Measurements from ENCODE around the gene MPND. TPM values are rescaled to one million over a fixed set of nuclear protein-coding genes. Genes with fewer than 3 reads are reported as not detected.

Gene MPND
- total and polyA plus RNA-seq, 12 donors, result 15.2 to 26.6 (median 20.9) TPM

DNA sequence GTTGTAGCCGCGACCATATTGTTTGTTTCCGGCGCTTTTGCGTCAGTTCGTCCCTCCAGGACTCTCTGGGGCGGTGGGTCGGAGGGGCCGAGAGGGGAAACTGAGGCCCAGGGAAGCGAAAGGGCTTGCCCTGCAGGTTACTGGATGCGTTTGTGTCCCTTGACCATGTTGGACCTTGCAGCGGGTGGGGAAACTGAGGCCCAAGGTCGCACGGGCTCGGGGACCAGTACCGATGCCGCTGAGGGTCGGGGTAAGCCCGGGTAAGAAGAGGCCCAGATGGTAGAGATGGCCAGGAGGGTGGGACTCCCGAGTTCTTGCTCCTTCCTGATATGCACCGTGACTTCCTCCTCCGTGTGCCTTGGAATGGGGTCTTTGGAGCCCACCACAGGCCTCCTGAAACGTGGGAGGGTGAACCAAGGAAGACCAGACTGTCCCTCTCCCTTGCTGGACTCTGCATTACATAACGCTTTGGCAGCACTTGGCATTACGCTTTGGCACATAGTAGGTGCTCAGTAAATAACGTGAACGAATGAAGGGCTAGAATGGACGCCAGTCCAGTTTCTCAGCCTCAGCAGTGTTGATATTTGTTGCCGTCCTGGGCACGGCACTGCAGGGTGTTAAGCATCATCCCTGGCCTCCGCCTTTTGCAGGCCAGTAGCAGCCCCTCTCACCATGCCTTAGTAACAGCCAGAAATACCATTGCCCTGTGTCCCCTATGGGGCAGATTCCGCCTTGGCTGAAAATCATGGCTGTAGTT, 59.8 kb downstream of the MPND start:
- peaks cover 0 to 5% (median 0%) of the 10 kb centered on the region in 9 donors for H3K36me3 ChIP-seq
- TF ChIP-seq, protein P1, sequence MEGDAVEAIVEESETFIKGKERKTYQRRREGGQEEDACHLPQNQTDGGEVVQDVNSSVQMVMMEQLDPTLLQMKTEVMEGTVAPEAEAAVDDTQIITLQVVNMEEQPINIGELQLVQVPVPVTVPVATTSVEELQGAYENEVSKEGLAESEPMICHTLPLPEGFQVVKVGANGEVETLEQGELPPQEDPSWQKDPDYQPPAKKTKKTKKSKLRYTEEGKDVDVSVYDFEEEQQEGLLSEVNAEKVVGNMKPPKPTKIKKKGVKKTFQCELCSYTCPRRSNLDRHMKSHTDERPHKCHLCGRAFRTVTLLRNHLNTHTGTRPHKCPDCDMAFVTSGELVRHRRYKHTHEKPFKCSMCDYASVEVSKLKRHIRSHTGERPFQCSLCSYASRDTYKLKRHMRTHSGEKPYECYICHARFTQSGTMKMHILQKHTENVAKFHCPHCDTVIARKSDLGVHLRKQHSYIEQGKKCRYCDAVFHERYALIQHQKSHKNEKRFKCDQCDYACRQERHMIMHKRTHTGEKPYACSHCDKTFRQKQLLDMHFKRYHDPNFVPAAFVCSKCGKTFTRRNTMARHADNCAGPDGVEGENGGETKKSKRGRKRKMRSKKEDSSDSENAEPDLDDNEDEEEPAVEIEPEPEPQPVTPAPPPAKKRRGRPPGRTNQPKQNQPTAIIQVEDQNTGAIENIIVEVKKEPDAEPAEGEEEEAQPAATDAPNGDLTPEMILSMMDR (IDR thresholded peaks at IDR 0.05), result no peak
- peak overlapping the region; percentile 71 to 92 (median 79) for H3K4me3 ChIP-seq
- intact Hi-C loops (cut with DNase I), result loop anchor here in 3 of 10 donors (5.0 kb wide), 5 partner anchors 54 to 156 kb away; partner anchors contain the start of genes UBXN6 (in 2 of the 3), YJU2 (in 2 of the 3) and MPND (in 1 of the 3)
- H3K27me3 ChIP-seq, result no peaks in the 10 kb centered on the region
- no peaks in the 10 kb centered on the region for H3K9me3 ChIP-seq
- ATAC-seq (no peak), DNase-seq (no peak)
- H3K27ac ChIP-seq, result peak overlapping the region in 7 of 10 donors; percentile 29 to 92 (median 83)
- WGBS, 2 donors, result 11 to 12% methylated on average over 32 of the region's 32 CpGs
- H3K4me1 ChIP-seq, result peaks cover 12 to 43% (median 38%) of the 10 kb centered on the region in 9 donors

DNA sequence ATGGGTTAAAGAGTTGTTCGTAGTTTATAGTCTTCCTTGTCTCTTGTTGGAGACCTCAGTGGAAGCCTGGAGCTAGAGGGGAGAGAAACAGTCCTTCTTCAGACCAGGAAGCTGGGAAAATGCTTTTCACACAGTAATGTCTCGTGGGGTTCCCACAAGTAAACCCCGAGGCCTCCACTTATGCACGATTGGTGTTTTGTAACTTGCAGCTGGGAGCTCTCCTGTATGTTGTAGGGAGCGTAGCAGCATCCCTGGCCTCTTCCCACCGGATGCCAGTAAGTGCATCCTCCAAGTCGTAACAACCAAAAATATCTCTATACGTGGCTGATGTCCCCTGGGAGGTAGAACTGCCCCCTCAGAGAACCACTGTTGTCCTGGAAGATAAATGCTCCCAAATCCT, 62.6 kb downstream of the MPND start:
- DNase-seq (no peak), ATAC-seq (no peak)
- intact Hi-C loops (cut with DNase I), result no loop called here
- WGBS, 2 donors, result 72 to 84% methylated on average over 8 of the region's 8 CpGs
- Histone ChIP-seq H3K4me1 (peaks cover 5 to 26% (median 19%) of the 10 kb centered on the region in 9 donors), H3K9me3 (no peaks in the 10 kb centered on the region), H3K36me3 (peaks cover 0 to 24% (median 6%) of the 10 kb centered on the region in 9 donors), H3K4me3 (no peak overlapping the region), H3K27me3 (no peaks in the 10 kb centered on the region), H3K27ac (no peak overlapping the region)
- TF ChIP-seq, protein P1 (IDR thresholded peaks at IDR 0.05), result no peak

DNA sequence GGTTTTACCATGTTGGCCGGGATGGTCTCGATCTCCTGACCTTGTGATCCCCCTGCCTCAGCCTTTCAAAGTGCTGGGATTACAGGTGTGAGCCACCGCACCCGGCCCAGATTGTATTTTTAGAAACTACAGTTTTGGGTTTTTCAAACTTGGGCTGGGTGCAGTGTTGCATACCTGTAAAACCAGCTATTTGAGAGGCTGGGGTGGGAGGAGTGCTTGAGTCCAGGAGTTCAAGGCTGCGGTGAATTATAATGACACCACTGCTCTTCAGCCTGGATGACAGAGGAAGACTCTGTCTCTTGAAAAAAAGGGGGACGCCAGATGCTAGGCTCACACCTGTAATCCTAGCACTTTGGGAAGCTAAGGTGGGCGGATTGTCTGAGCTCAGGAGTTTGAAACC, 63.3 kb downstream of the MPND start:
- H3K27me3 ChIP-seq, result no peaks in the 10 kb centered on the region
- no peak for ATAC-seq
- WGBS, 2 donors, result 95 to 97% methylated on average over 7 of the region's 7 CpGs
- no peak overlapping the region for H3K4me3 ChIP-seq
- intact Hi-C loops (cut with DNase I), result no loop called here
- H3K36me3 ChIP-seq, result peaks cover 0 to 29% (median 7%) of the 10 kb centered on the region in 9 donors
- TF ChIP-seq, protein P1 (IDR thresholded peaks at IDR 0.05), result no peak
- no peaks in the 10 kb centered on the region for H3K9me3 ChIP-seq
- no peak overlapping the region for H3K27ac ChIP-seq
- peaks cover 5 to 19% (median 12%) of the 10 kb centered on the region in 9 donors for H3K4me1 ChIP-seq
- no peak for DNase-seq

DNA sequence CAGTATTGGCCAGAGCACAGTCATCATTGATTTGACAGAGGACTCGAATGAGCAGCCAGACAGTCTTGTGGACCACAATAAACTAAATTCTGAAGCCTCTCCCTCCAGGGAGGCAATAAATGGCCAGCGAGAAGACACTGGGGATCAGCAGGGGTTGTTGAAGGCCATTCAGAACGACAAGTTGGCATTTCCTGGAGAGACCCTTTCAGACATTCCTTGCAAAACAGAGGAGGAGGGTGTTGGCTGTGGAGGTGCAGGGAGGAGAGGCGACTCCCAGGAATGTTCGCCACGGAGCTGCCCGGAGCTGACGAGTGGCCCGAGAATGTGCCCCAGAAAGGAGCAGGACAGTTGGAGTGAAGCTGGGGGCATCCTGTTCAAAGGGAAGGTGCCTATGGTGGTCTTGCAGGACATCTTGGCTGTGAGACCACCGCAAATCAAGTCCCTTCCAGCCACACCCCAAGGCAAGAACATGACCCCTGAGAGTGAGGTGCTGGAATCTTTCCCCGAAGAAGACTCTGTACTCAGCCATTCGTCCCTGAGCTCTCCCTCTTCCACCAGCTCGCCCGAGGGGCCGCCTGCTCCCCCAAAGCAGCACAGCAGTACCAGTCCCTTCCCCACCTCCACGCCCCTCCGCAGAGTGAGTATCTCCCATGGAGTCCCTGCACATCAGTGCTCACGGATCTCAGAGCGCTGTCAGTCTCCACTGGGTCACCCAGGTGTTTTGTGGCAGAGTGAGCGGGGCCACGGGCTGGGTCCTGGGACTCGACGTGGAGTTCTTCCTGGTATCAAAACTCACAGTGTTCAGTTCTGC, 66.0 kb downstream of the MPND start:
- no peaks in the 10 kb centered on the region for H3K27me3 ChIP-seq
- H3K27ac ChIP-seq, result no peak overlapping the region
- DNase-seq, result no peak
- H3K9me3 ChIP-seq, result no peaks in the 10 kb centered on the region
- H3K36me3 ChIP-seq, result peaks cover 0 to 50% (median 7%) of the 10 kb centered on the region in 9 donors
- intact Hi-C loops (cut with DNase I), result no loop called here
- H3K4me1 ChIP-seq, result no peaks in the 10 kb centered on the region
- TF ChIP-seq, protein P1 (IDR thresholded peaks at IDR 0.05), result no peak
- peak in 1 of 8 donors; percentile 21 for ATAC-seq
- WGBS, 2 donors, result 88 to 90% methylated on average over 23 of the region's 23 CpGs
- H3K4me3 ChIP-seq, result no peak overlapping the region

Measured in heart right ventricle (tissue), 16 donors.